ENCODE data around the gene GNE.

GNE gene

GRCh38 chr9:36237230-36237629 lies 21.0 kb downstream of the GNE start:
- DNase-seq (ENCODE audit: low read depth in 1 of 2, low spot score in 1 of 2): no peak
- TF ChIP-seq REST (IDR thresholded peaks at IDR 0.05; ENCODE audit: insufficient replicate concordance, low read depth): no peak
- TF ChIP-seq GABPA (IDR thresholded peaks at IDR 0.05; ENCODE audit: low read depth): no peak
- TF ChIP-seq CTCF (IDR thresholded peaks at IDR 0.05; ENCODE audit: insufficient read depth, low read length): no peak
- TF ChIP-seq POLR2AphosphoS5 (IDR thresholded peaks at IDR 0.05; ENCODE audit: low read depth): no peak
- TF ChIP-seq SPI1 (IDR thresholded peaks at IDR 0.05; ENCODE audit: borderline replicate concordance, low read depth): no peak
- Histone ChIP-seq H3K27ac (replicated peaks) (no peak overlapping the region), H3K4me3 (replicated peaks; ENCODE audit: insufficient read depth, low read length) (no peak overlapping the region), H3K27me3 (ENCODE audit: insufficient read depth, poor library complexity, severe bottlenecking) (no peaks in the 10 kb centered on the region)

GRCh38 chr9:36222449-36222848 lies 35.8 kb downstream of the GNE start:
- DNase-seq (ENCODE audit: low read depth in 1 of 2, low spot score in 1 of 2): no peak
- TF ChIP-seq GABPA (IDR thresholded peaks at IDR 0.05; ENCODE audit: low read depth) (no peak), SPI1 (IDR thresholded peaks at IDR 0.05; ENCODE audit: borderline replicate concordance, low read depth) (no peak), CTCF (IDR thresholded peaks at IDR 0.05; ENCODE audit: insufficient read depth, low read length) (no peak), REST (IDR thresholded peaks at IDR 0.05; ENCODE audit: insufficient replicate concordance, low read depth) (no peak), POLR2AphosphoS5 (IDR thresholded peaks at IDR 0.05; ENCODE audit: low read depth) (no peak)
- Histone ChIP-seq H3K27me3 (ENCODE audit: insufficient read depth, poor library complexity, severe bottlenecking) (no peaks in the 10 kb centered on the region), H3K4me3 (replicated peaks; ENCODE audit: insufficient read depth, low read length) (no peak overlapping the region), H3K27ac (replicated peaks) (no peak overlapping the region)

- TF ChIP-seq GABPA (IDR thresholded peaks at IDR 0.05; ENCODE audit: low read depth): no peak
- no peak for DNase-seq (ENCODE audit: low read depth in 1 of 2, low spot score in 1 of 2)
- H3K27me3 ChIP-seq (ENCODE audit: insufficient read depth, poor library complexity, severe bottlenecking): no peaks in the 10 kb centered on the region
These were observed 36.6 kb downstream of the GNE start for GRCh38 chr9:36221667-36222066.

GRCh38 chr9:36218411-36218901 lies 39.8 kb downstream of the GNE start:
- TF ChIP-seq REST (IDR thresholded peaks at IDR 0.05; ENCODE audit: insufficient replicate concordance, low read depth) (no peak), POLR2AphosphoS5 (IDR thresholded peaks at IDR 0.05; ENCODE audit: low read depth) (no peak), SPI1 (IDR thresholded peaks at IDR 0.05; ENCODE audit: borderline replicate concordance, low read depth) (no peak), CTCF (IDR thresholded peaks at IDR 0.05; ENCODE audit: insufficient read depth, low read length) (no peak), GABPA (IDR thresholded peaks at IDR 0.05; ENCODE audit: low read depth) (no peak)
- no peak for DNase-seq (ENCODE audit: low read depth in 1 of 2, low spot score in 1 of 2)
- Histone ChIP-seq H3K4me3 (replicated peaks; ENCODE audit: insufficient read depth, low read length) (no peak overlapping the region), H3K27ac (replicated peaks) (no peak overlapping the region), H3K27me3 (ENCODE audit: insufficient read depth, poor library complexity, severe bottlenecking) (no peaks in the 10 kb centered on the region)

More at GRCh38 chr9:36221667-36222066, 36.6 kb downstream of the GNE start:
- Histone ChIP-seq H3K27ac (replicated peaks) (no peak overlapping the region), H3K4me3 (replicated peaks; ENCODE audit: insufficient read depth, low read length) (no peak overlapping the region)

Measured in HL-60 (cell line).